Measurements from ENCODE around the gene RBM38.

RBM38 gene

GRCh38 chr20:57374931-57375651 is 16.1 kb upstream of the RBM38 start:
- DNase-seq = no peak

GRCh38 chr20:57375652-57376230 is 15.5 kb upstream of the RBM38 start:
- no peak for DNase-seq

GRCh38 chr20:57377350-57377749 is 13.8 kb upstream of the RBM38 start:
- no peak for DNase-seq

GRCh38 chr20:57378107-57378506 is 13.1 kb upstream of the RBM38 start:
- DNase-seq = no peak

GRCh38 chr20:57378646-57379262 is 12.4 kb upstream of the RBM38 start:
- no peak for DNase-seq

- no peak for DNase-seq
Observed at GRCh38 chr20:57379263-57379647, 11.9 kb upstream of the RBM38 start.

- no peak for DNase-seq
Observed at GRCh38 chr20:57380081-57380750, 11.0 kb upstream of the RBM38 start.

- DNase-seq = peak; percentile 85
Observed at GRCh38 chr20:57381596-57382503, 9.3 kb upstream of the RBM38 start.

- DNase-seq = no peak
Observed at GRCh38 chr20:57382516-57382915, 8.7 kb upstream of the RBM38 start.

- DNase-seq = no peak
Observed at GRCh38 chr20:57383447-57384347, 7.5 kb upstream of the RBM38 start.

- DNase-seq = no peak
Observed at GRCh38 chr20:57384486-57384885, 6.7 kb upstream of the RBM38 start.

- DNase-seq = no peak
Observed at GRCh38 chr20:57384953-57385761, 6.0 kb upstream of the RBM38 start.

GRCh38 chr20:57385940-57386339 is 5.3 kb upstream of the RBM38 start:
- DNase-seq = no peak

- no peak for DNase-seq
Observed at GRCh38 chr20:57386762-57387161, 4.4 kb upstream of the RBM38 start.

GRCh38 chr20:57387463-57387862 is 3.7 kb upstream of the RBM38 start:
- no peak for DNase-seq

GRCh38 chr20:57387945-57388371 is 3.2 kb upstream of the RBM38 start:
- DNase-seq = no peak

- DNase-seq = peak; percentile 73
Observed at GRCh38 chr20:57388953-57389694, 2.1 kb upstream of the RBM38 start.

GRCh38 chr20:57389695-57390603 is 1.2 kb upstream of the RBM38 start:
- peak; percentile 72 for DNase-seq

All from stimulated activated CD4-positive, alpha-beta T cell treated with anti-CD3 and anti-CD28 coated beads, Interleukin-4, amount 100 ng/mL, for 1 hour (primary cell).